Measurements from ENCODE around the gene CACNA1F.

Gene CACNA1F

GRCh38 chrX:49264460-49264859, 31.3 kb upstream of the CACNA1F start, which contains the start of gene FOXP3:
TSS of gene FOXP3 (minus strand) at chrX:49264710. CDS start at chrX:49258505, 6,205 bp downstream.
- Histone ChIP-seq H3K9me3 (replicated peaks; ENCODE audit: insufficient read depth, low read length) (no peaks in the 10 kb centered on the region), H3K36me3 (replicated peaks; ENCODE audit: insufficient read depth, low read length) (no peaks in the 10 kb centered on the region), H4K20me1 (ENCODE audit: insufficient read depth, low read length) (no peaks in the 10 kb centered on the region), H3K79me2 (ENCODE audit: low read length) (no peaks in the 10 kb centered on the region), H3F3A (ENCODE audit: insufficient read depth, low read length) (no peaks in the 10 kb centered on the region), H3K27ac (ENCODE audit: low read length) (no peak within 1 kb of the TSS), H3K27me3 (replicated peaks; ENCODE audit: insufficient read depth, low read length) (no peaks in the 10 kb centered on the region), H3K4me1 (ENCODE audit: low read length) (no peaks in the 10 kb centered on the region), H3K9me2 (replicated peaks; ENCODE audit: insufficient read depth, low read length) (no peaks in the 10 kb centered on the region), H2AFZ (ENCODE audit: low read length) (no peak within 1 kb of the TSS), H3K4me2 (ENCODE audit: low read depth, low read length) (no peak within 1 kb of the TSS), H3K4me3 (ENCODE audit: low read length) (no peak within 1 kb of the TSS), H3K9ac (ENCODE audit: low read length) (no peak within 1 kb of the TSS)
- no peak for TF ChIP-seq EZH2 (optimal IDR thresholded peaks at IDR 0.05; ENCODE audit: low read depth, low read length)
- TF ChIP-seq, protein P1, sequence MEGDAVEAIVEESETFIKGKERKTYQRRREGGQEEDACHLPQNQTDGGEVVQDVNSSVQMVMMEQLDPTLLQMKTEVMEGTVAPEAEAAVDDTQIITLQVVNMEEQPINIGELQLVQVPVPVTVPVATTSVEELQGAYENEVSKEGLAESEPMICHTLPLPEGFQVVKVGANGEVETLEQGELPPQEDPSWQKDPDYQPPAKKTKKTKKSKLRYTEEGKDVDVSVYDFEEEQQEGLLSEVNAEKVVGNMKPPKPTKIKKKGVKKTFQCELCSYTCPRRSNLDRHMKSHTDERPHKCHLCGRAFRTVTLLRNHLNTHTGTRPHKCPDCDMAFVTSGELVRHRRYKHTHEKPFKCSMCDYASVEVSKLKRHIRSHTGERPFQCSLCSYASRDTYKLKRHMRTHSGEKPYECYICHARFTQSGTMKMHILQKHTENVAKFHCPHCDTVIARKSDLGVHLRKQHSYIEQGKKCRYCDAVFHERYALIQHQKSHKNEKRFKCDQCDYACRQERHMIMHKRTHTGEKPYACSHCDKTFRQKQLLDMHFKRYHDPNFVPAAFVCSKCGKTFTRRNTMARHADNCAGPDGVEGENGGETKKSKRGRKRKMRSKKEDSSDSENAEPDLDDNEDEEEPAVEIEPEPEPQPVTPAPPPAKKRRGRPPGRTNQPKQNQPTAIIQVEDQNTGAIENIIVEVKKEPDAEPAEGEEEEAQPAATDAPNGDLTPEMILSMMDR (IDR thresholded peaks at IDR 0.05; ENCODE audit: low read length), result no peak
- no peak for TF ChIP-seq EZH2phosphoT487 (IDR thresholded peaks at IDR 0.05; ENCODE audit: low read length)
- DNase-seq, result no peak

- Histone ChIP-seq H3K9me3 (replicated peaks; ENCODE audit: insufficient read depth, low read length) (no peaks in the 10 kb centered on the region), H3K36me3 (replicated peaks; ENCODE audit: insufficient read depth, low read length) (no peaks in the 10 kb centered on the region), H3K9ac (ENCODE audit: low read length) (no peak overlapping the region), H3K79me2 (ENCODE audit: low read length) (no peaks in the 10 kb centered on the region), H3F3A (ENCODE audit: insufficient read depth, low read length) (no peaks in the 10 kb centered on the region), H3K4me2 (ENCODE audit: low read depth, low read length) (no peak overlapping the region), H2AFZ (ENCODE audit: low read length) (no peak overlapping the region), H4K20me1 (ENCODE audit: insufficient read depth, low read length) (no peaks in the 10 kb centered on the region), H3K27me3 (replicated peaks; ENCODE audit: insufficient read depth, low read length) (no peaks in the 10 kb centered on the region), H3K27ac (ENCODE audit: low read length) (no peak overlapping the region), H3K9me2 (replicated peaks; ENCODE audit: insufficient read depth, low read length) (no peaks in the 10 kb centered on the region), H3K4me3 (ENCODE audit: low read length) (no peak overlapping the region), H3K4me1 (ENCODE audit: low read length) (no peaks in the 10 kb centered on the region)
- DNase-seq, result no peak
- TF ChIP-seq, protein P1 (IDR thresholded peaks at IDR 0.05; ENCODE audit: low read length), result no peak
- TF ChIP-seq EZH2 (optimal IDR thresholded peaks at IDR 0.05; ENCODE audit: low read depth, low read length) (no peak), EZH2phosphoT487 (IDR thresholded peaks at IDR 0.05; ENCODE audit: low read length) (no peak)
Measured at GRCh38 chrX:49263631-49264030, 30.5 kb upstream of the CACNA1F start.

GRCh38 chrX:49262603-49263002, 29.5 kb upstream of the CACNA1F start:
- Histone ChIP-seq H3K36me3 (replicated peaks; ENCODE audit: insufficient read depth, low read length) (no peaks in the 10 kb centered on the region), H3K79me2 (ENCODE audit: low read length) (no peaks in the 10 kb centered on the region), H2AFZ (ENCODE audit: low read length) (no peak overlapping the region), H3K4me3 (ENCODE audit: low read length) (no peak overlapping the region), H3K9me3 (replicated peaks; ENCODE audit: insufficient read depth, low read length) (no peaks in the 10 kb centered on the region), H3K4me1 (ENCODE audit: low read length) (no peaks in the 10 kb centered on the region), H3K9ac (ENCODE audit: low read length) (no peak overlapping the region), H3K27me3 (replicated peaks; ENCODE audit: insufficient read depth, low read length) (no peaks in the 10 kb centered on the region), H4K20me1 (ENCODE audit: insufficient read depth, low read length) (no peaks in the 10 kb centered on the region), H3F3A (ENCODE audit: insufficient read depth, low read length) (no peaks in the 10 kb centered on the region), H3K4me2 (ENCODE audit: low read depth, low read length) (no peak overlapping the region), H3K9me2 (replicated peaks; ENCODE audit: insufficient read depth, low read length) (no peaks in the 10 kb centered on the region), H3K27ac (ENCODE audit: low read length) (no peak overlapping the region)
- no peak for DNase-seq
- no peak for TF ChIP-seq EZH2 (optimal IDR thresholded peaks at IDR 0.05; ENCODE audit: low read depth, low read length)
- no peak for TF ChIP-seq EZH2phosphoT487 (IDR thresholded peaks at IDR 0.05; ENCODE audit: low read length)
- TF ChIP-seq, protein P1 (IDR thresholded peaks at IDR 0.05; ENCODE audit: low read length), result no peak

All from MM.1S (cell line).